Stimulated activated CD4-positive, alpha-beta T cell treated with anti-CD3 and anti-CD28 coated beads, TNF-alpha, amount 100 ng/mL, for 4 hours (primary cell): ENCODE data around the gene VAMP8.
"Not testable (repeated sequence)": the region's sequence is repeated elsewhere in the genome, so short reads cannot be mapped to it uniquely, and the experiment has no call there.

Experiments used
- DNase-seq, 3 experiments: peaks; one replicate each; pipeline ENCODE4 v3.0.0-alpha.2; 2020; ENCODE audit warnings: low read depth in 3 of 3

Gene VAMP8

GRCh38 chr2:85547089-85547858, 30.1 kb upstream of the VAMP8 start:
- no peak for DNase-seq

DNA sequence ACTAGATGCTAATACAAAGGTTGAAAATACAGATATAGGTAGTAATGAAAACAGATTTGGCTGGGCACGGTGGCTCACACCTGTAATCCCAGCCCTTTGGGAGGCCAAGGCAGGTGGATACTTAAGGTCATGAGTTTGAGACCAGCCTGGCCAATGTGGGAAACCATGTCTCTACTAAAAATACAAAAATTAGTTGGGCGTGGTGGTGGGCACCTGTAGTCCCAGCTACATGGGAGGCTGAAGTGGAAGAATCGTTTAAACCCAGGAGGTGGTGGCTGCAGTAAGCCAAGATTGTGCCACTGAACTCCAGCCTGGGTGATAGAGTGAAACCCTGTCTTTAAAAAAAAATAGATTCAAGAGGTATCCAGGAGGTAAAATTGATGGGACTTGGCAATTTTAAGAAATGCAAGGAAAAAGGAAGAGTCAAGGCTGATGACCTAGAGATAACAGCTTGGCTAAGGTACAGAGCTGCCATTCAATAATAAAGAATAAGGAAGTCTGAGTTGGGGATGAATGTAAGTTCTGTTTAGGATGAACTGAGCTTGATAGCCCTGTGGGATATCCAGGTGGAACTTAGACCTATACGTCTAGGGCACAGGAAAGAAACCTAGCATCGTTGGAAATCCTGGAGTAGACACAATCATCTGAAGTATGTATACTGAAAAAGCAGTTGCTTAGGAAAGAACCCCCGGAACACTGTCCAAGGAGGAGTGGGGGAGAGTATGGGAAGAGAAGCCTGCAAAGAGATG, 29.4 kb upstream of the VAMP8 start:
- no peak for DNase-seq

DNA sequence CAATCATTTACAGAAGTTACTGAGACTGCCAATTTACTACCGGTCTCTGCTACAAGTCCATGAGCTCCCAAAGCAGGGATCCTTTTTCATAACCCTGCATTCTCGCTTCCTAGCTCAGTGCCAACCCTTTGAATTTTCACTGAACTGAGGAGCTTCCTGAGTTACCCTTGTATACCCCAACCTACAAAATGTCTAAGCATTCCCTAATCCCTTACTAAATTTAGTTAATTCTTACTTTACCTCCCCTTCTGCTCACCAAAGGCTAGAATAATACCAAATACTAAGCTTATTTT, 28.8 kb upstream of the VAMP8 start:
- DNase-seq, result no peak

- DNase-seq, result no peak
Measured at GRCh38 chr2:85549095-85549494, 28.3 kb upstream of the VAMP8 start.

DNA sequence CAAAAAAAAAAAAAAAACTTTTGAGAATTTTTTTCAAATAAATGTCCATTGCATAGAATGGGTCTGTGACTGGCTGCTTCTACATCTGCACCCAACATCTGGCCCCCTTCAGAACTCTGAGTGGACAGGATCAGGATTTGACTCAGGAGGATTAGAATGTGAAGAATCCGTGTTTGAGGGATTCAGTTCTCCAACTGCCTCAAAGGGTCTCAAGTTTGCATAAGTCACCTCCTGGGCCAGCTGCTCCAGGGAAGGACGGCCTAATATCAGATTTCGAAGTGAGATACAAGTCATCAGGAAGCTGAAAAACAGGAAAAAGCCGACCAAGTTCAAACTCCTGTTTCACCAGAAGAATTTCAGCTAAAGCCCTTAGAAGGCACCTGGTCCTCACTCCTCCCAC, 27.6 kb upstream of the VAMP8 start:
- DNase-seq, result no peak

DNA sequence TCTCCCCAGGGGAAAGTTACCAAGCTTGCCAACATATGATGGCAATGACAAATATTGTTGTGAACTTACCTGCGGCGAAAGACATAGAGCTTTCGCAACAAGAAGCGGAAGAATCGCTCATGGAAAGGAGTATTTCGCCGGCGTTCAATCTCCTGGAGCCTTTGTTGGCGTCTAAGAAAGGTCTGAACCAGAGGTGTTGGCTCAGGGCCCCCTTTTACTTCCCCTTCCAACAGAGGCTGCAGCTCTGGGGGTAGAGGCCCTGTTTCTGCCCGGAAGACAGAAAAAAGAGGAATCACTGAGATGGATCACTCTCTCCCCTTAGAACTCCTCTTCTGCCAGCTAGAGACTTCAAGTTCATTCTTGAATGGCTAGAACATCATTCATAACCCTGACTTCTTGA, 26.9 kb upstream of the VAMP8 start:
- DNase-seq, result no peak

- DNase-seq, result peak; percentile 58 to 85 (median 74)
Measured at GRCh38 chr2:85551698-85552678, 25.4 kb upstream of the VAMP8 start.

- no peak for DNase-seq
Measured at GRCh38 chr2:85553184-85553583, 24.2 kb upstream of the VAMP8 start.

DNA sequence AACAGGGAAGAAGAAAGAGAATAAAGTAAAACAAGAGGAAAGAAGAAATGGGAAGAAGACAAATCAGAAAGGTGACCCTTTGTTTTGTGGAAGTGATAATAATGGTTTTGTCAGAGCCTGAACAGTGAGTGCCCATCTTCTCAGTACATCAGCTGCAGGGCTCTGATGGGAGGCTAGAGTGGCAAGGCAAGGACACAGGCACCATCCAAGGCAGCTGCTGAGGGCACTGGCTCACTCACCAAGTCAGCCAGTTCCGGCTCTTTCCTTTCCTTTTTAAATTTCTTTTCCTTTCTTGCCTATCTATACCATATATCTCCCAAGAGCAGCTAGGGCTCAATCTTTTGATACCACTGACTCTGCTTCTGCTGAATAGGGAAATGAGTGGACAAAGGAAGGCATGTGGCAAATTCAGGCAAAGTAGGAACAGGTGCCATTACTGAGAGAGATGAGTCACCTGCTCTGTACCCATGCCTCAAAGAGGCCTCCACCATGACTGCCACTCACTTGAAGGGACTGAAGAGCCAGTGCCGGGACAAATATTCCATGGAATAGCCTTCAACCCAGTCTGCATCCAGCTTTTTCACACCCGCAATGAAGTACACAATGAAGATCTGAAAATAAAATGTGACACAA, 22.3 kb upstream of the VAMP8 start:
- DNase-seq, result no peak

DNA sequence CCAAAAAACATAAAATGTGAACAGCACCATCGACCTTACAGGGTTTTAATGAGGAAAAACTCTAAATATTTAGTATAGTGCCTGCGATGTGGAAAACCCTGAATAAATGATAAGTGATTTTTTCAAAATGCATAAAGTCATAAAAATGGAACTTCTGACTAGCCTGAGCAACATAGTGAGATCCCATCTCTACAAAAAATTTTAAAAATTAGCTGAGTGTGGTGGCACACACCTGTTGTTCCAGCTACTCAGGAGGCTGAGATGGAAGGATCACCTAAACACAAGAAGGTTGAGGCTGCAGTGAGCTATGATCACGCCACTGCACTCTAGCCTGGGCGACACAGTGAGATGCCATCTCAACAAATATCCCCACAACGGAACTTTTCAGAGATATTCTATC, 20.3 kb upstream of the VAMP8 start:
- no peak for DNase-seq

DNA sequence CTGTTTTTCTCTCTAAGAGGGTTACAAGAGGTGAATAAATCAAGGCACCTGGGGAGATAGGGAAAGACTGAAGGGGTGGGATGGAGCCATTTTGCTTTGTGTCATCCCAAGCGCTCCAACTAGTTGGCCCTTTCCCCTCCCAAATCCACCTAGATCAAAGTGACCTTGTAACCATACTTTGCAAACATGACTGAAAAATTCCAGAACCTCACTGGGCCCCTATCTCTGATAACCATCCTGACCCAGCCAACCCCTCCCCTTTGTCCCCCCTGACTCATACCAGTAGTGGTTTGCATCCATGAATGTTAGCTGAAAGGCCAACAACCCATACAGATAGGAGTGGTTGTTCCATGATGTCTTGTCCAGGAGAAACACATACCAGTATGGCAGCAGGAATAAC, 19.2 kb upstream of the VAMP8 start:
- no peak for DNase-seq

- DNase-seq, result not testable (repeated sequence)
Measured at GRCh38 chr2:85560403-85560726, 17.0 kb upstream of the VAMP8 start.

GRCh38 chr2:85560812-85561279, 16.5 kb upstream of the VAMP8 start:
- no peak for DNase-seq

GRCh38 chr2:85561280-85562212, 15.8 kb upstream of the VAMP8 start, which contains the start of gene GGCX:
TSS of gene GGCX (minus strand) at chr2:85561493. CDS start at chr2:85561428, 65 bp downstream.
- DNase-seq, result peak; percentile 77 to 96 (median 90)

- no peak for DNase-seq
Measured at GRCh38 chr2:85564144-85564563, 13.2 kb upstream of the VAMP8 start.

GRCh38 chr2:85566265-85566664, 11.1 kb upstream of the VAMP8 start:
- no peak for DNase-seq

DNA sequence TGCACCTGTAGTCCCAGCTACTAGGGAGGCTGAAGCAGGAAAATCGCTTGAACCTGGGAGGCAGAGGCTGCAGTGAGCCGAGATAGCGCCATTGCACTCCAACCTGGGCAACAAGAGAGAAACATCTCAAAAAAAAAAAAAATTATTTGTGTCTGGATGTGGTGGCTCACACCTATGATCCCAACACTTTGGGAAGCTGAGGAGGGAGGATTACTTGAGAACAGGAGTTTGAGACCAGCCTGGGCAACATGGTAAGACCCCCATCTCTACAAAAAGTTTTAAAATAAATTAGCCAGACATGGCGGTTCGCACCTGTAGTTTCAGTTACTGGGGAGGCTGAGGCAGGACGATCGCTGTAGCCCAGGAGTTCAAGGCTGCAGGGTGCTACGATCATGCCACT, 1.6 kb upstream of the VAMP8 start:
- DNase-seq, result no peak

GRCh38 chr2:85577063-85577385, 362 bp upstream of the VAMP8 start:
- DNase-seq, result no peak

GRCh38 chr2:85578243-85579180, 1.1 kb downstream of the VAMP8 start:
- no peak for DNase-seq
